AG04450 (cell line): ENCODE results near the gene BMP7. TPM values are rescaled to one million over a fixed set of nuclear protein-coding genes. Genes with fewer than 3 reads are reported as not detected.

Source experiments
- CTCF ChIA-PET: fragments of 300-600, 350-600 bp; formaldehyde crosslinking; extraction: SDS; loops from one replicate; lab custom pipeline; 2022; ENCODE audit warnings: antibody characterized with exemption, inconsistent platforms; lab: Charles Lee
- POLR2A ChIA-PET: fragments of 350-600 bp; formaldehyde crosslinking; extraction: SDS; loops from one replicate; lab custom pipeline; 2021; ENCODE audit warnings: antibody characterized with exemption, inconsistent platforms; lab: Yijun Ruan, JAX
- DNase-seq: peaks from one replicate; pipeline ENCODE4 v3.0.0-alpha.2; 2011; ENCODE audit warnings: low read depth, low spot score
- H3K27ac ChIP-seq: one replicate; pipeline ENCODE4 v1.5.1; 2012; ENCODE audit warnings: low read depth, low read length, control low read depth
- H3K27me3 ChIP-seq: one replicate; pipeline ENCODE4 v1.6.0; 2012; ENCODE audit warnings: low read length; ENCODE audit not compliant: control insufficient read depth, insufficient read depth
- H3K4me3 ChIP-seq: 2 replicates; pipeline ENCODE4 v1.5.1; 2011; ENCODE audit warnings: mild to moderate bottlenecking, low read depth, low read length, control low read depth
- H3K9me3 ChIP-seq: 2 replicates; pipeline ENCODE4 v1.5.1; 2012; ENCODE audit warnings: low read length; ENCODE audit not compliant: control insufficient read depth, insufficient read depth
- CTCF ChIP-seq: IDR thresholded peaks from 2 replicates; pipeline ENCODE4 v1.5.1; 2011; ENCODE audit warnings: low read depth, low read length, control low read depth, inconsistent platforms
- polyA plus RNA-seq: library from polyadenylated mRNA; depleted of rRNA; stranded (reverse); fragments of >200 nt; gene quantifications from 2 replicates; pipeline ENCODE4 v1.2.3, GENCODE V29; 2011

The BMP7 gene
- polyA plus RNA-seq, 1 experiment: not detected

- DNase-seq: no peak
- Histone ChIP-seq H3K27me3 (peaks cover 8% of the 10 kb centered on the region), H3K27ac (no peak overlapping the region), H3K4me3 (no peak overlapping the region), H3K9me3 (no peaks in the 10 kb centered on the region)
- ChIA-PET POLR2A (no interaction called here), CTCF (no interaction called here)
- TF ChIP-seq CTCF: no peak
Observed at GRCh38 chr20:57292611-57293010, 26.2 kb upstream of the BMP7 start.

GRCh38 chr20:57291694-57292093 is 25.3 kb upstream of the BMP7 start:
- no peak overlapping the region for H3K4me3 ChIP-seq
- H3K27me3 ChIP-seq: peaks cover 8% of the 10 kb centered on the region
- POLR2A ChIA-PET: no interaction called here
- no peak overlapping the region for H3K27ac ChIP-seq
- no peak for DNase-seq
- CTCF ChIA-PET: no interaction called here
- no peaks in the 10 kb centered on the region for H3K9me3 ChIP-seq
- TF ChIP-seq CTCF: no peak

- Histone ChIP-seq H3K27ac (no peak overlapping the region), H3K4me3 (no peak overlapping the region), H3K27me3 (peaks cover 8% of the 10 kb centered on the region), H3K9me3 (no peaks in the 10 kb centered on the region)
- no peak for DNase-seq
- CTCF ChIA-PET: no interaction called here
- POLR2A ChIA-PET: no interaction called here
- TF ChIP-seq CTCF: no peak
Observed at GRCh38 chr20:57291003-57291402, 24.6 kb upstream of the BMP7 start.

- CTCF ChIA-PET: no interaction called here
Observed at GRCh38 chr20:57290178-57290484, 23.7 kb upstream of the BMP7 start.

More at GRCh38 chr20:57290178-57290484, 23.7 kb upstream of the BMP7 start:
- POLR2A ChIA-PET: no interaction called here
- Histone ChIP-seq H3K27ac (no peak overlapping the region), H3K9me3 (no peaks in the 10 kb centered on the region), H3K4me3 (no peak overlapping the region), H3K27me3 (peaks cover 8% of the 10 kb centered on the region)
- no peak for DNase-seq
- TF ChIP-seq CTCF: no peak
